Hindlimb muscle (tissue), 1 donor: Measurements from ENCODE around the gene HOXD11. TPM values are rescaled to one million over a fixed set of nuclear protein-coding genes. Genes with fewer than 3 reads are reported as not detected.

ENCODE experiments used
- DNase-seq: peaks from one replicate; pipeline ENCODE4 v3.0.0-alpha.2; 2013
- polyA plus RNA-seq: library from polyadenylated mRNA; unstranded; fragments of 120-200 nt; gene quantifications from one replicate; pipeline ENCODE4 v1.2.1, GENCODE V29; 2013; ENCODE audit not compliant: insufficient read length

HOXD11 gene
- polyA plus RNA-seq, 1 donor, result not detected

GRCh38 chr2:176150584-176151441 is 43.7 kb downstream of the HOXD11 start:
- no peak for DNase-seq

- no peak for DNase-seq
Measured at GRCh38 chr2:176151442-176152287, 44.6 kb downstream of the HOXD11 start, which contains the start of gene HOXD4. Gene HOXD4 (plus strand): TSS chr2:176151550. CDS start chr2:176151634, 84 bp downstream.

- DNase-seq, result no peak
Measured at GRCh38 chr2:176152350-176153181, 45.5 kb downstream of the HOXD11 start.

- DNase-seq, result no peak
Measured at GRCh38 chr2:176154576-176155252, 47.6 kb downstream of the HOXD11 start.

- DNase-seq, result no peak
Measured at GRCh38 chr2:176155356-176156044, 48.4 kb downstream of the HOXD11 start.

- DNase-seq, result no peak
Measured at GRCh38 chr2:176156301-176156806, 49.3 kb downstream of the HOXD11 start.

GRCh38 chr2:176156807-176157498 is 49.9 kb downstream of the HOXD11 start, which contains the start of gene HOXD3:
Gene HOXD3 (plus strand): TSS chr2:176157307. CDS start chr2:176169115, 11,808 bp downstream.
- no peak for DNase-seq

- DNase-seq, result no peak
Measured at GRCh38 chr2:176157499-176158185, 50.6 kb downstream of the HOXD11 start.

- no peak for DNase-seq
Measured at GRCh38 chr2:176158186-176158591, 51.1 kb downstream of the HOXD11 start.

GRCh38 chr2:176158855-176159662 is 52.0 kb downstream of the HOXD11 start:
- no peak for DNase-seq

Other genes with a start within 250 kb of the HOXD11 start
- 43.9 TPM for gene LNPK, start 105.0 kb upstream of the HOXD11 start, polyA plus RNA-seq
- gene EVX2, start 23.3 kb upstream of the HOXD11 start, polyA plus RNA-seq, result not detected
- gene HOXD13, start 14.6 kb upstream of the HOXD11 start, polyA plus RNA-seq, result not detected
- not detected for gene HOXD12, start 7.5 kb upstream of the HOXD11 start, polyA plus RNA-seq
- gene HOXD10, start 9.5 kb downstream of the HOXD11 start, polyA plus RNA-seq, result 0.10 TPM
- gene HOXD9, start 15.4 kb downstream of the HOXD11 start, polyA plus RNA-seq, result 10.5 TPM
- gene HOXD8, start 22.4 kb downstream of the HOXD11 start, polyA plus RNA-seq, result 45.0 TPM
- gene HOXD4, start 44.3 kb downstream of the HOXD11 start, polyA plus RNA-seq, result 8.2 TPM
- gene HOXD3, start 50.0 kb downstream of the HOXD11 start, polyA plus RNA-seq, result 3.4 TPM
- gene HOXD1, start 81.4 kb downstream of the HOXD11 start, polyA plus RNA-seq, result 0.57 TPM
- 53.3 TPM for gene MTX2, start 162.2 kb downstream of the HOXD11 start, polyA plus RNA-seq